ENCODE results near the gene DNAH8. TPM values are rescaled to one million over a fixed set of nuclear protein-coding genes. Genes with fewer than 3 reads are reported as not detected.
A peak's percentile ranks its signal among the peaks of the same experiment; 100 is the strongest.

DNAH8 gene
- total RNA-seq, 1 experiment from 2014 or later = not detected

DNA sequence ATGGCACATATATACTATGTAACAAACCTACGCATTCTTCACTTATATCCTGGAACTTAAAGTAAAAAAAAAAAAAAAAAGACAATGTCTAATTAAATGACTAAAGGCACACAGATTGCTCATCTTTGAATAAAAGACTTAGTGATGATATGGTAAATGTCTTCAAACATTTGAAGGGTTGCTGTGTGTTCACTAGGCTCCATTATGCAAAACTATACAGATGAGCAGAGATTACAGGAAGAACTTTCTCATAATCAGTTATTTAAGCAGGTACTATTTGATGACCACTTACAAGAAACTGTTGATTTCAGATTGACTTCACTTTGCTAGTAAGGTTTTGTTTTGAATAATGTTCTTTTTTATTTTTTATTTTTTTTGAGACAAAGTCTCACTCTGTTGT, 34.4 kb downstream of the DNAH8 start:
- no peak for DNase-seq (ENCODE audit: extremely low read depth, low read depth)

DNA sequence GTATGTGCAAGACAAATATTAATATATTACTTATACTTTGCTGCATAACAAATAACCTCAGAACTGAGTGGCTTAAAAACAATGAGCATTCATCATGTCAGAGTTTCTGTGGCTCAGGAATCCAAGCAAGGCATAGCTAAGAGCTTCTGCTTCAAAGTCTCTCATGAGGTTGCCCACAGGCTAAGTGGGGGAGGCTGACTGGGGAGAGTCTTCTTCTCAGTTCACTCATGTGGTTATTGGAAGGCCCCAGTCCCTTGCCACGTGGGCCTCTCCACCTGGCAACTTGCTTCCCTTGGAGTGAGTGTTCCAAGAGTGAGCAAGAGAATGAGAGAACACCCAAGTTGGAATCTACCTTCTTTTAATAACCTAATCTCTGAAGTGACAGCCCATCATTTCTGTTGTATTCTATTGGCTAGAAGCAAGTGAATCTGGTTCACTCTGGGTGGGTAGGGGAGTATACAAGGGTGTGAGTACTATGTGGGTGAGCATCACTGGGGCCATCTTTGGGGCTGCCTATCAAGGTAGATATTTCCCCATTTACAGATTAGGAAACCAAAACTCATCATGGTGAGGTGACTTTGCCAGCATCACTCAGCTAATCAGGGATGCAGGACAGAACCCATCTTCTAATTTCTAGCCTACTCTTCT, 36.0 kb downstream of the DNAH8 start:
- no peak for DNase-seq (ENCODE audit: extremely low read depth, low read depth)

DNA sequence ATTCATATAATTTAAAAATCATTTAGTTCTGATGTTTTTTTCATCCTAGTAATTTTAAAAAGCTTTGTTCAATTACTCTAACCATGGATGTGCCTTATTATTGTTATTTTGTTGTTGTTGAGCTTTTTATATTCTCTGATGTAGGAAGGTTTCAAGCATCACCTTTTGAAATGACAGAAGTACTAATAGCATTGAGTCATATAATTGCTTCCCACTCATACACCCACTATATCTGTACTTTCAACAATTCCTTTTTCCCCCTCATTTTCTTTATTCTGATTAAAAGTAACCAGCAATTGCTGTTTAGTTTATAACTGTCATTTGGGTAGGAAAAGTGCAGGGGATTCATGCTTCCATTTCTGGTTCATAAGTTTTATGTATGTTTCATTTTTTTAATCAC, 38.6 kb downstream of the DNAH8 start:
- DNase-seq (ENCODE audit: extremely low read depth, low read depth) = no peak

DNA sequence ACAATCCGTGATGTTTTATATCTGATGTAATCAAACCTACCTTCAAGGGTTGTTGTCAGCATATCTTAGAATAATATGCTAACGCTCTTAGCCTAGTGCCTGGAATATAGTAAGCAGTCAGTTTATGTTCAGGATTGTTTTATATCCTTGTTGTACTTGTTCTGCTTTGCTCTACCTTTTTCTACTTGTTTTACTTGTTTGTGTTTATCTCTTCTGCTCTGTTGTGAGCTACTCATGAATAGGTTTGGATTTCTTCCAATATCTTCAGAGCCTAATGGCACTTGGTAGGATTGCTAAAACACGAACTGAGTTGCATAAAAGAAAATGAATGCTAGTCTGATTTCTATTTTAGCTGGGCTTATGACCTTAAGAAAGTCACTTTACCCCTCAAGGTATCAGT, 40.1 kb downstream of the DNAH8 start:
- DNase-seq (ENCODE audit: extremely low read depth, low read depth) = no peak

DNA sequence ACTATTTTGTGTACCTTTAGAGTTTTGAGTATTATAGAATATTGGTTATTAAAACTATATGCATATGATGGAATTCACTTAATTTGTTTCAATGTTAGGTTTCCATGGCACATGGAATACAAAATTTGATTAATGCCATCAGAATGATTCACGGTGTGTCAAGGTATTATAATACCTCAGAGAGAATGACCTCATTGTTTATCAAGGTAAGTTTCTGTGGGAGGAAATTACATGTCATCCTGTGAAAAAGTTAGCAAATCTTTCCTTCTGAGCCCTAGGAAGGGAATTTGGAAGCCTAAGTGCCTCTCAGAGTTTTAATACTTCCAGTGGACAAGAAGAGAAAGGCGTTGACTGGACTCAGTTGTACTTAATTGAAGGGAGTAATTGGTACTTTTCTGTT, 40.8 kb downstream of the DNAH8 start:
- DNase-seq (ENCODE audit: extremely low read depth, low read depth) = no peak

DNA sequence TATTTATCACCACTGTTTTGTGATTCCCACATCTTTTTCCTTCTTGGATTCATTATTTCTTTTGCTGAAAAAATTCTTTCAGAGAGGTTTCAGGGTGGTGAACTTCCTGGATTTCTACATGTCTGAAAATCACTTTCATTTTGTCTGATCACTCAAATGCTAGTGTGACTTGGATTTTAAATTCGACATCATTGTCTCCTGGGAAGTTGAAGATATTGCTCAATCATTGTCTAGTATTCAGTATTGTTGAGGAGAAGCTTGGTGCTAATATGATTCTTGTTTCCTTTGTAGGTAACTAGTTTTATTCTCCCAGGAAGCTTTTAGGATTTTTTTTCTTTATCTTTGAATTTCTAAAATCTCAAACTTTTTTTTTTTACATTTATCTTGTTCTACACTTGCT, 45.0 kb downstream of the DNAH8 start:
- DNase-seq (ENCODE audit: extremely low read depth, low read depth) = no peak

DNA sequence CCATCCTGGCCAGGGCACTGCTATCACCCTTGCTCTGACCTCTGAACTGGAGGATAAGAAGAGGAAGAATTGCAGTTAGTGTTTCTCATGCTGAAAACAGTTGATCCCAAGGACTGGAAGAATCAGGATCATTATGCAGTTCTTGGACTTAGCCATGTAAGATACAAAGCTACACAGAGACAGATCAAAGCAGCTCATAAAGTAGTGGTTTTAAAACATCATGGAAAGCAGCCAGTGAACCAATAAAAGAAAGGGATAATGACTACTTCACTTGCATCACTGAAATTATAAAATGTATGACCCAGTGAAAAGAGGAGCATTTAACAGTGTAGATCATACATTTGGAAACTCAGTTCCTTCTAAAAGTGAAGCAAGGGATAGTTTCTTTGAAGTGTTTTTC, 47.7 kb downstream of the DNAH8 start:
- DNase-seq (ENCODE audit: extremely low read depth, low read depth) = no peak

DNA sequence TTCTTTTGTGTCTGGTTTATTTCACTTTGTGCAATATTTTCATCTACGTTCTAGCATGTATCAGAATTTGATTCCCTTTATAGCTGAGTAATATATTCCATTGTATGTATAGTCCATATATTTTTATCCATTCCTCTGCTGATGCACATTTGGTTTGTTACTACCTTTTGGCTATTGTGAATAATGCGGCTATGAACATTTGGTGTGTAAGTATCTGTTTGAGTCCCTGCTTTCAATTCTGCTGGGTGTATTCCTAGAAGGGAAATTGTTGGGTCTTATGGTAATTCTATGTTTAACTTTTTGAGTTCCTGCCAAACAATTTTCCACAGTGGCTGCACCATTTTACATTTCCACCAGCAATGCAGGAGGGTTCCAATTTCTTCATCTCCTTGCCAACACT, 52.4 kb downstream of the DNAH8 start:
- no peak for DNase-seq (ENCODE audit: extremely low read depth, low read depth)

DNA sequence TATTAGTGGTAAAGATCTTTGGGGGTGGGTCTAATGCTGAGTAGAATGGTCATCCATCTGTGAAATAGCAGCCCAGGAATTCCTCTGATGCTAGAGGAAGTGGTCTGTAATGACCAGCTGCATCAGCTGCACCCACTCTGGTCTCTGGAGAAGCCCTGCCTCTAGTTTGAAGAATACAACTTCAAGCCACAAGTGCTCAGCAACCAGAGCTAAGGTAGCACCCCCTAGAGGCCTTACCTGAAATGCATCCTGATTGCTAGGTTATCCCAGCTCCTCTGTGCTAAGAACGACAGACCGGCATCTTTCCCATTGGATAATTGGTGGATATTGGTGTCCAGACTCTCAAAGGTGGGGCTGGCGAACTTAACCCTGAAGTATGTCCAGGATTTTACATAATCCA, 58.2 kb downstream of the DNAH8 start:
- DNase-seq (ENCODE audit: extremely low read depth, low read depth) = peak; percentile 1

DNA sequence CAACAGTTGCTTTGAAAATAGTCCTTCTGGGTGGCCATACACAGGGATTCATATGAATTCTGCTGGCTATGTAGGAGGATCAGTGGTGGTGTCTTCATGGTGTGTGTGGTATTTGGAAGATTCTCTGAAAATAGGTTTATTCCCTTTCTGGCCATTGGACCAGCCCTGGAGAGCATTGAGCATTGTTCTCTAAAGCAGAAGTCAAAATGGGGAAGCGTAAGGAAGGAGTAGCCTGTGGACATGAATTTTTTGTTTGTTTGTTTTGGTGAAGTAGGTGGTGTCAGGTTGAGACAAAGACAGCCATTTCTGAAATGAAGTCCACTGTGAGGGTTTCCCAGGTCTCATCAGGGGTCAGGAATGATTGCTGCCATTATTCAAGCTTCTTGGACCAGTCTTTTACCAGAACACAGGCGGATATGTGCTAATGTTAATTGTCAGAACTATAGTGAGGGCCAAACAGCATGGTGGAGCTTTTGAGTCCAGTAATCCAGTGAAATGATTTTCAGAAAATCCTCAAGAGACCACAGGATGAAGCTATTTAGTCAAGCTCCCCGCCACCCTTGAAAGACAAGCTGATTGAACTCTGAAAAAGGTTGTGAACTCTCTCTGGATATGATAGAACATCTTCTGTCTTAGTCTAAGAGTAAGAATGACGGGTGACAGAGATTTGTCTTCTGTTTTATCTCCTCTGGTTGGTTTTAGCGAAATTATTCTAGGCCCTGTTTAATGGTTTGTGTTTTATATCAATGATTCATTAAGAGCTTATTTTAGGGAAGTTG, 60.0 kb downstream of the DNAH8 start:
- no peak for DNase-seq (ENCODE audit: extremely low read depth, low read depth)

DNA sequence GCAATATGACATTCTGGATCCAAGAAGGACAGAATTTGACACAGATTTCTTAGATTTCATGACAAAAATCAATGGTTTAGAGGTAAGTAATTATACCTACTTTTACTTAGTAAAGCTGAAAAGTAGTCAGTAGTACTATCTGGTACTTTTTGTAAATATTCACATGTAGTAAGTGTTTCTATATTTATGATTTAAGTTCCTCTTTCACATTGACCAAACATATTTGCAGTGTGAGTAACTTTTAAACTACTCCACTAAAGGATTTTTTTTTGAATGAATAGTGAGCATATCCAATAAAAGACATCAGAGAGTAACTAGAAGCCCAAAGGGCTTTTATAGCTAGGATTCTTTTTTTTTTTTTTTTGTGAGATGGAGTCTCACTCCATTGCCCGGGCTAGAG, 60.8 kb downstream of the DNAH8 start:
- no peak for DNase-seq (ENCODE audit: extremely low read depth, low read depth)

DNA sequence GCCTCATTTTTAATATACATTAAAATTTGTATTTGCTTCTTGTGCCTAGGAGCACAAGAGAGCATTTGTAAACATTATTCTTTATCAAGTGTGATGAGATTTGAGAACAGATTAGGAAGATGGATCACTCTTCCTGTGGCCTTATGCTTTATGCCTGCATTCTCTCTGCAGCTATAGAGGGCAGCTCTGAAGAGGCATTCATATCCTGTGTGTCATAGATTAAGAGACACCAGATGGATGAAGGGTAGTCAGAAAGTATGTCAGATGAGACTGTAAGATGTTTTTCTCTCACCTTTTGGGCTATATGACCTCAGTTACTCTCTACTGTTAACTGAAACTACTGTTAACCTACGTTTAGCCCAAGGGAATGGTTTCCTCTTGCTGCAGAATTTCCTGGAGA, 61.4 kb downstream of the DNAH8 start:
- no peak for DNase-seq (ENCODE audit: extremely low read depth, low read depth)

DNA sequence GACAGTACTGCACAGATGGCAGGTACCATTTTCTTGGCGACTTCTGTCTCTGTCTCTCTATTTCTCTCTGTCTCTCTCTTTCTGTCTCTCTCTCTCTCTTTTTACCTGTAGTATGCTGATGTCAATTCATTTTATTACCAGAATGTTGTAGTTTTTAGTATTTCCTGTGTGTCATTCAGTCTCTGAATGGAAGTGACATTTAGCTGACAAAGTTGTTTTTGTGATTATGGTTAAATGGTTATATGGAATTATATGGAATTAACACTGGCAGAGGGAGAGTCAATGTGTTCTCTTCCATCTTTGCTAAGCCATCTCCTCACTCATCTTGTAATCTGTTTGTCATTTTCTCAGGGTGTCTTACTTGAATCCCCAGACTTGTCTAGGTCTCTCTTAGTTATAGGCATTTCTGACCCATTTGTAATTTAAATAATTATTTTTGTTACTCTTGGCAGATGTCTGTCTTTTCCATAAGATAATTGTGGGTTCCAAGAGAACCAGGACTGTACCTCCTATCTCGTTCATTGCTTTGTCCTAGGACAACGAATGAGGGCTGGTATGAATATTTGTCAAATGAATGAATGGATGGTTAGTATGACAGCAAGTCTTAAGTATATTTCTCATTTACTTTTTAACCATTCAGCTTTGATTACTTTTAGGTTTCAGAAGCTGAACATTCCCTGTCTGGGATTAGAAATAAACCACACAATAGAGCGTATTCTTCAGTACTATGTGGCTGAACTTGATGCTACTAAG, 64.4 kb downstream of the DNAH8 start:
- no peak for DNase-seq (ENCODE audit: extremely low read depth, low read depth)

DNA sequence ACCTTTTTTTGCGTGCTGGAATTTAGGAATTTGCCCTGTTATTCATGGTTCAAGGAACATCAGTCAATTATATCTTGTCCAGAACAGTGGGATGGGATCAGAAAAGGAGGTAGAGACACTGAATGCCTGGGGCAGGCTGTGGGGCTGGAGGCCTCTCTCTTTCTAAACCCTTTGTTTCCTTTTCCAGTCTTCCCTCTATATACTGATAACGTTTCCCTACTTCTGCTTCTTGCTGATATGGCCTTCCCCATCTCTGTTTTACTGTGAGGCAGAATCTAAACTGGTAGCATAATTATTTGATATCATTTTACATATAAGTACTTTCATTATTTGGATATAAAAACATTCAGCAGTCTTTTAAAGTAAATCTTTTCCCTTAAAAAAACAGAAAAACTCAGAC, 67.5 kb downstream of the DNAH8 start:
- no peak for DNase-seq (ENCODE audit: extremely low read depth, low read depth)

DNA sequence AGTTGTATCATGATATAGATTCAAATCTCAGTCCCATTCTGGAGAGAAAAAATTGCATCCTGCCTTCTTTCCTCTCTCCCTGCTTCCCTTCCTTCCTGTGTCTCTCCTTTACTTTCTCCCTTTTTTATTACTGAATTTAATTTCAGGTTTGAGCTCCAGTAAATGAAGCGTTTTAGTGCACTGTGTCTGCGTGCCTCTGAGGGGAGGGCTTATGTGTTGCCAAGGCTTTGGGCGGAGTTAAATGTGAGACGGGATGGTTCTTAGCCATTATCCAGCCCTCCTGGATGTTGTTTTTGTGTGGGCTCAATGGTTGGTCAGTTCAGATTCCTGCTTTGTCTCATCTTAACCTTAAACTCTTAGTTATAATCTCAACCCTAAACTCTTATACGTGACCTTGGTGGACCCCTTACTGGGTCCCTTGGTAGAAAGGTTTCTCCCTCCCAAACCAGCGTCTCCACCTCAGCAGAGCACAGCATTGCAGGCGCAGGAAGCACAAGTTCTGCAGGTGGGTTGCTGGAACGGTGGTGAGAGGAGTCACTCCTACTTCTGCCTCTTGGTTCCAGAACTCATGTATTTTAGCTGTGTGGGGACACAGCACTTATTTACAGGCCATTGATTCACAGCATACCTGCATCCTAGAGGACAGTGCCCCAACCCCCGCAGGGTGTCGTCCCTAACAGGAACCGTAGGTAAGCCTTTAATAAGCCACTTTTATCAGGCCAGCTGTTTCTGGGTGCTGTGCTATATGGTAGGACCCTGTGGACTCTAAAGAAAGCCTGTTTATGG, 68.5 kb downstream of the DNAH8 start:
- DNase-seq (ENCODE audit: extremely low read depth, low read depth) = no peak

DNA sequence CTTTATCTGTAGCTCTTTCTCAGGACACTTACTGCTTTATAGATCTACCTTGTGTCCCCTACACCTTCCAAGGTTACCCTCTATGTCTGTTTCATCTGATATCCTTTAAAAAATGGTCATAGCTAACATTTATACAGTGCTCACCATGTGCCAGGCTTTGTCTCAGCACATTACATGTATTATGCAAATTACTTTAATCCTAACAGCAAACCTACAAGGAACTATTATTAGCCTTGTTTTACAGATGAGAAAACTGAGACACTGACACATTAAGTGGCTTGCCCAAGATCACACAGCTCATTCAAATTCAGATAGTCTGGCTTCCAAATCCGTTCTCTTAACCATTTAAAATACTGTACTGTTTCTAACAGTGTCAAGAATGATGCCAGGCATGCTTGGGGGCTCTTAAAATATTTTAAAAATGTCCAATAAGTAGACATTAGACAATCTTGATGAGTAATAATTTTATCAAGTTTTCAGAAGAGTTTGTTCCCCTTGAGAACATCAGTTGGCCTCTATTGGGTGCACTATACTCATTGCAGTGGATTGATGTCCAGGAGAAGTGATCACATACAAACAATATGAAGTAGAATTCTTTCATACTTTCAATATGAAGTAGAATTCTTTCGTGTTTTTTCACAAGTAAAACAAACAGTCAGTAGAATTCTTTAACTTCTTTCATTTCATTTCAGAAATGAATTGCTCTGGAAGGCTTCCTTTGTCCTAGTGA, 69.6 kb downstream of the DNAH8 start:
- DNase-seq (ENCODE audit: extremely low read depth, low read depth) = no peak

DNA sequence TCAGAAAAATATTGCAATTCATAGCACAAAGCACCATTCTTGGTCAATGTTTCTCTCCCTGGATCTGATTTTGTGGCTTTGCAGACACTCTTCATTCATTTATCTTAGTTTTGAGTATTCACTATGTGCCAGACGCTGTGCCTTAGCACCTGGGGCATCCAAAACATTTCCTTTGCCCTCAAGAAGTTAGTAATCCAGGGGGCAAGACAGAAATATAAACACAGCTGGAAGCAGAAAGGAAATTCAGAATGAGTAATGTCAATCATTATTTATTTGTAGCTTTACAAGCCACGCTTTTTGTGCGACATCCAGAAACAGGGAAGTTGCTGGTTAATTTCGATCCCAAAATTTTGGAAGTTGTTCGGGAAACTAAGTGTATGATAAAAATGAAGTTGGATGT, 71.4 kb downstream of the DNAH8 start:
- no peak for DNase-seq (ENCODE audit: extremely low read depth, low read depth)

DNA sequence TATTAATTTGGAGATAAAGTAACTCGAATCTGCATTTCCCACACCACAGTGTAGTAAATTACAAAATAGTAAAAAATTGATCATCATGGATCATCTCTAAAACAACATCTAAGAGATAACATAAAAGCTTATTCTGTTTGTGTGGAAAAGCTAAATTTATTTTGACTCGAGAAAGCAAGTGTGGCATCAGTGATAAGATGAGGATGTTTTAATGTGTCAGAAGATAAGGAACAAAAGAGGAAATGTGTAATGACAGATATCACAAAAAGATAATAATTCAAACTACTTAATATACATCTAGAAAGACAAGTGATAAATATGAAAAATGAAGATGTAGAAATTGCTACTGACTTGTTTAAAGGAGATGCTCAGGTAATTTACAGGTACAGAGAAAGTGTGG, 74.1 kb downstream of the DNAH8 start:
- DNase-seq (ENCODE audit: extremely low read depth, low read depth) = no peak

DNA sequence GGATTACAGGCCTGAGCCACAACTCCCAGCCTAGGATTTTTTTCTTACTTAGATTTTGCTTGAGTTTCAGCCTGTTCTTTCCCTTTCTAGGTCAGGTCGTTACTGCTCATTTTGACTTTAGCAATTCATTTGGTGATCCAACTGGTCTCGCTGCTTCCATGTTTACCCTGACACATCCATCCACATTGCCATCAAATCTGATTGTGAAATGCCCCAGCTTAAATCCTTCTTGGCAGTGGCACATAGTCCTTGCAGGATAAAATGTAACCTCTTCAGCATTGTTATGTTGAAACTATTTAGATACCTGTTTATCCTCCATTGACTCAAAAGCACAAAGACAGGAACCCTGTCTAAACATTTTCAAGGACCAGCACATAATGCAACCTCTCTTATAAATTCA, 77.2 kb downstream of the DNAH8 start:
- no peak for DNase-seq (ENCODE audit: extremely low read depth, low read depth)

DNA sequence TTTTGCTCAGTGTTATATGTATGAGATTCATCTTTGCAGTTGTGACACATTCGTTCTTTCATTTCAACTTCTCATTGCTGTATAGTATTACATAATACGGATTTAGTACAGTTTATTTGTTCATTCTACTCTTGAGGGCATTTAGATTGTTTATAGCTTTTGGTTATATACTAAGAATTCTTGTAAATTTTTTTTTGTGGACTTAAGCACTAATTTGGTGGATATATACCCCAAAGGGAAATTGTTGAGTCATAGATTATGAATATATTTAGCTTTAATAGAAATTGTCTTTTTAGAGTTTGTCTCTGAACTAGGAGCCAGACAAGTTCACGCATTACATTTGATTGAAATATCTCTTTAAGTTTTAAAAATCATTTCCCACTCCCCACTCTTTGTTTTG, 79.6 kb downstream of the DNAH8 start:
- DNase-seq (ENCODE audit: extremely low read depth, low read depth) = no peak

Measured in NCI-H460 (cell line).